H1 (cell line): ENCODE data around the gene CRYM. TPM values are rescaled to one million over a fixed set of nuclear protein-coding genes. Genes with fewer than 3 reads are reported as not detected.
A peak's percentile ranks its signal among the peaks of the same experiment; 100 is the strongest.

Experiments used
- CTCF ChIA-PET: fragments of 300-600 bp; sonication (Branson Sonifier 250); formaldehyde crosslinking; loops from one replicate; lab custom pipeline; 2021; ENCODE audit not compliant: partially characterized antibody; lab: Charles Lee
- POLR2A ChIA-PET: fragments of 300-600 bp; sonication (Branson Sonifier 250); formaldehyde crosslinking; loops from one replicate; lab custom pipeline; 2021; ENCODE audit warnings: inconsistent platforms; ENCODE audit not compliant: partially characterized antibody; lab: Charles Lee
- DNase-seq, 2 experiments: peaks; one replicate each; pipeline versions ENCODE4 v3.0.0 to v3.0.0-alpha.2; 2010 to 2022; ENCODE audit warnings: low spot score in 2 of 2, low read depth in 1 of 2, mixed read lengths in 1 of 2
- FAIRE-seq: peaks from 2 replicates; lab custom pipeline; 2011; peaks lifted over from hg19 to GRCh38; lab: Jason Lieb, UNC
- H2AFZ ChIP-seq: 2 replicates; pipeline ENCODE4 v1.8.1; 2012; ENCODE audit warnings: low read length, inconsistent platforms
- H2AK5ac ChIP-seq: 2 replicates; pipeline ENCODE4 v1.6.1; 2013; ENCODE audit warnings: low read depth, low read length
- H2BK120ac ChIP-seq: replicated peaks from 2 replicates; pipeline ENCODE3; 2013; ENCODE audit warnings: low read depth, low read length, inconsistent platforms
- H2BK12ac ChIP-seq: 2 replicates; pipeline ENCODE4 v1.6.1; 2013; ENCODE audit warnings: low read depth, low read length
- H2BK15ac ChIP-seq: 2 replicates; pipeline ENCODE4 v1.6.1; 2013; ENCODE audit warnings: low read length
- H2BK20ac ChIP-seq: 2 replicates; pipeline ENCODE4 v1.6.1; 2013; ENCODE audit warnings: low read length
- H2BK5ac ChIP-seq: 2 replicates; pipeline ENCODE4 v1.6.1; 2013; ENCODE audit warnings: low read depth, low read length
- H3K14ac ChIP-seq: 2 replicates; pipeline ENCODE4 v1.6.1; 2013; ENCODE audit warnings: inconsistent platforms; ENCODE audit not compliant: insufficient read length
- H3K18ac ChIP-seq: 2 replicates; pipeline ENCODE4 v1.6.1; 2013; ENCODE audit warnings: low read length; ENCODE audit errors: extremely low read depth
- H3K23ac ChIP-seq: 2 replicates; pipeline ENCODE4 v1.6.1; 2013; ENCODE audit warnings: inconsistent platforms; ENCODE audit not compliant: insufficient read length
- H3K23me2 ChIP-seq: 2 replicates; pipeline ENCODE4 v1.6.1; 2013; ENCODE audit warnings: low read depth, low read length
- H3K27ac ChIP-seq: 2 replicates; pipeline ENCODE4 v1.6.1; 2011; ENCODE audit warnings: low read depth, low read length, inconsistent platforms
- H3K27me3 ChIP-seq, 4 experiments: replicated peaks in 1 of 4; 1 replicate in 1 of 4; 2 replicates in 3 of 4; pipeline versions ENCODE4 v1.6.1 to v1.8.1; 2011 to 2013; ENCODE audit warnings: low read length in 3 of 4, mild to moderate bottlenecking in 3 of 4, inconsistent platforms in 2 of 4, mixed read lengths in 2 of 4, moderate library complexity in 1 of 4; ENCODE audit not compliant: control insufficient read depth in 3 of 4, insufficient read depth in 3 of 4; ENCODE audit errors: extremely low read depth in 1 of 4
- H3K36me3 ChIP-seq, 4 experiments: 2 replicates each; pipeline versions ENCODE4 v1.6.1 to v1.8.1; 2011 to 2013; ENCODE audit warnings: mild to moderate bottlenecking in 4 of 4, low read length in 3 of 4, moderate library complexity in 2 of 4, control low read depth in 1 of 4, inconsistent platforms in 1 of 4; ENCODE audit not compliant: insufficient read depth in 4 of 4, control insufficient read depth in 2 of 4
- H3K4ac ChIP-seq: replicated peaks from 2 replicates; pipeline ENCODE3; 2013; ENCODE audit warnings: low read length, low read depth, mixed read lengths, inconsistent platforms; ENCODE audit not compliant: insufficient read length
- H3K4me1 ChIP-seq, 4 experiments: replicated peaks in 1 of 4; 1 replicate in 1 of 4; 2 replicates in 3 of 4; pipeline versions ENCODE4 v1.6.1 to v1.8.1; 2011 to 2013; ENCODE audit warnings: low read length in 3 of 4, inconsistent platforms in 2 of 4, mixed read lengths in 1 of 4; ENCODE audit not compliant: insufficient read depth in 4 of 4, control insufficient read depth in 3 of 4
- H3K4me2 ChIP-seq, 2 experiments: 2 replicates each; pipeline versions ENCODE4 v1.6.1 to v1.8.1; 2011 to 2013; ENCODE audit warnings: low read depth in 2 of 2, low read length in 2 of 2, control low read depth in 1 of 2, inconsistent platforms in 1 of 2, mild to moderate bottlenecking in 1 of 2; ENCODE audit not compliant: insufficient read depth in 1 of 2
- H3K4me3 ChIP-seq, 4 experiments: fragments of 200-600, 300-600 bp in 1 of 4; sonication (generic), shearing (Covaris generic), sonication (Bioruptor Twin) in 1 of 4; 2 replicates each; pipeline versions ENCODE4 v1.5.1 to v1.8.1; 2011 to 2016; ENCODE audit warnings: low read length in 4 of 4, low read depth in 3 of 4, control low read depth in 2 of 4, inconsistent platforms in 2 of 4, mild to moderate bottlenecking in 2 of 4, mixed read lengths in 1 of 4, moderate library complexity in 1 of 4; ENCODE audit not compliant: insufficient read depth in 2 of 4; ENCODE audit errors: extremely low read depth in 1 of 4
- H3K56ac ChIP-seq: replicated peaks from 2 replicates; pipeline ENCODE3; 2013; ENCODE audit warnings: low read depth, mild to moderate bottlenecking, mixed read lengths, low read length, inconsistent platforms; ENCODE audit not compliant: insufficient read length
- H3K79me1 ChIP-seq: 2 replicates; pipeline ENCODE4 v1.6.1; 2013; ENCODE audit warnings: low read depth, low read length, control low read depth
- H3K79me2 ChIP-seq, 2 experiments: 2 replicates each; pipeline versions ENCODE4 v1.6.1 to v1.8.1; 2012 to 2013; ENCODE audit warnings: low read length in 2 of 2, mild to moderate bottlenecking in 2 of 2, inconsistent platforms in 1 of 2; ENCODE audit not compliant: insufficient read depth in 2 of 2, control insufficient read depth in 1 of 2
- H3K9ac ChIP-seq, 4 experiments: replicated peaks in 1 of 4; 1 replicate in 1 of 4; 2 replicates in 3 of 4; pipeline versions ENCODE4 v1.6.1 to v1.8.1; 2011 to 2013; ENCODE audit warnings: low read depth in 3 of 4, low read length in 3 of 4, control low read depth in 2 of 4, mild to moderate bottlenecking in 2 of 4, moderate library complexity in 2 of 4, inconsistent platforms in 1 of 4; ENCODE audit errors: extremely low read depth in 1 of 4
- H3K9me3 ChIP-seq, 2 experiments: 2 replicates each; pipeline versions ENCODE4 v1.6.1 to v1.8.1; 2012 to 2013; ENCODE audit warnings: mild to moderate bottlenecking in 2 of 2, moderate library complexity in 2 of 2, control low read depth in 1 of 2, inconsistent platforms in 1 of 2, low read depth in 1 of 2, low read length in 1 of 2, mixed read lengths in 1 of 2; ENCODE audit not compliant: insufficient read depth in 2 of 2
- H4K20me1 ChIP-seq, 2 experiments: replicated peaks in 1 of 2; 2 replicates each; pipeline versions ENCODE3 to v1.8.1; 2011 to 2013; ENCODE audit warnings: inconsistent platforms in 2 of 2, low read length in 2 of 2, mild to moderate bottlenecking in 1 of 2; ENCODE audit not compliant: insufficient read depth in 2 of 2, control insufficient read depth in 1 of 2
- H4K5ac ChIP-seq: 2 replicates; pipeline ENCODE4 v1.6.1; 2013; ENCODE audit warnings: low read length, low read depth, mixed read lengths, inconsistent platforms; ENCODE audit not compliant: insufficient read length
- H4K8ac ChIP-seq: 2 replicates; pipeline ENCODE4 v1.8.0; 2013; ENCODE audit warnings: mild to moderate bottlenecking, moderate library complexity, low read length, inconsistent platforms; ENCODE audit not compliant: insufficient read depth; ENCODE audit errors: extremely low read depth
- H4K91ac ChIP-seq: replicated peaks from 2 replicates; pipeline ENCODE3; 2013; ENCODE audit warnings: low read length, mixed read lengths, inconsistent platforms; ENCODE audit not compliant: insufficient read length
- EP300 ChIP-seq, 2 experiments: IDR thresholded peaks; 1 replicate in 1 of 2; 2 replicates in 1 of 2; pipeline ENCODE4 v1.6.1; 2011 to 2012; ENCODE audit warnings: low read depth in 2 of 2, low read length in 2 of 2, mild to moderate bottlenecking in 2 of 2, borderline replicate concordance in 1 of 2, inconsistent platforms in 1 of 2, moderate library complexity in 1 of 2
- WGBS, 2 experiments: shearing (Covaris generic) in 1 of 2; methylation state at CpG; one replicate each; pipeline versions ENCODE4 v1.1.6 to v1.1.7; 2013 to 2015; ENCODE audit warnings: low lambda C conversion rate in 2 of 2, mixed read lengths in 2 of 2, inconsistent platforms in 1 of 2, low coverage in 1 of 2, missing lambda C conversion rate in 1 of 2; ENCODE audit not compliant: insufficient replicate concordance in 2 of 2, insufficient coverage in 1 of 2, insufficient read length in 1 of 2; ENCODE audit errors: extremely low coverage in 1 of 2, missing lambda C conversion rate in 1 of 2; 5-methylcytosine and 5-hydroxymethylcytosine counted together
- polyA plus RNA-seq, 7 experiments: library from polyadenylated mRNA; depleted of rRNA in 3 of 7; stranded (reverse) in 5 of 7; unstranded in 2 of 7; fragments of >200 nt in 5 of 7; fragments of 200-250 nt in 2 of 7; gene quantifications; 1 replicate in 5 of 7; 2 replicates in 1 of 7; 4 replicates in 1 of 7; pipeline versions ENCODE4 v1.2.1 to v1.2.3, GENCODE V29; 2011 to 2013; ENCODE audit warnings: missing spikeins in 2 of 7, mixed read lengths in 2 of 7
- total RNA-seq: library from RNA; stranded (reverse); fragmentation: NEBNext Ultra II Directional; extraction: Animal tissue kit (Norgen Biotek cat#: 25700); gene quantifications from 2 replicates; pipeline ENCODE4 v1.2.1, GENCODE V29; 2021

The CRYM gene
- total and polyA plus RNA-seq, 2 of the 8 experiments (the other 6 are each of a cell fraction or from before 2014, with no cell fraction given), result 12.9 to 40.4 TPM

DNA sequence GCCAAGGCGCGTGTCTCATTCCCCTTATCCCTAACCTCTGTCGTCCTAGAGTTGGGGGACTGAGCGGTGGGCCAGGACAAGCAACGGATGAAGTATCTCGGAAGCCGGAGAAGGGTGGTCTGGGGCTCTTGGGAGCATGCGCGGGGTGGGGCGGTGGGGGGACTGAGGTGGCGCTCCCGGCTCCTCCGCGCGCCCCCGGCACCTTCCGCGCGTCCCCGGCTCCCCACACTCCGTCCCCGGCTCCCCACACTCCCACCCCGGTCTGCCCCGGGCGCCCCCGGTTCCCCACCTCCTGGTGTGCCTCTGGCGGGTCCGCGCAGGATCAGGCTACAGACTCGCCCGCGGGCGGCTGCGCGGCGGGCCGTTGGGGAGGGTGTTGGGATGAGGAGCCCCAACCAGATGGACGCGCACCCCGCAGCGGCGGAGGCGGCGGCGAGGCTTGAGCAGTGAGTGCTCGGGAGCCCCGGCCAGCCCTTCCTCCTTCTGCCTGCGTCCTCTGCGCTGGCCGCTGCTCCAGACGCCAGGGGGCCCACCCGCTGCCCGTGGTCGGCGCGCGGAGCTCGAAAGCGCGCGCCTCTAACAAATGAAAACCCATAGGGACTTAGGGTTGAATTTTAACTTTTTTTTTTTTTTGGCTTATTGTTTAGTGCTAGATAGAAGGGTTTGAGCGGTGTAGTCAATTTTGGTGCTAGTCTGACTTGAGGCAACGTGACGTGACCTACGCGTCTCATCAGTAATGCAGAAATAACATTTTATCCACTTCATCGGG is 5.6 kb upstream of the CRYM start:
- Histone ChIP-seq H4K20me1 (no peaks in the 10 kb centered on the region), H3K79me2 (no peaks in the 10 kb centered on the region), H3K4me3 (peak overlapping the region; percentile 53 to 75 (median 67)), H2BK20ac (no peak overlapping the region), H2BK5ac (no peak overlapping the region), H3K4me2 (peak overlapping the region; percentile 60 to 75), H3K36me3 (no peaks in the 10 kb centered on the region), H4K91ac (peak overlapping the region; percentile 52), H3K4ac (no peak overlapping the region), H3K23ac (no peak overlapping the region), H3K79me1 (no peaks in the 10 kb centered on the region), H4K8ac (peak overlapping the region; percentile 62; the same call in 1 of the 2 replicates), H3K56ac (no peak overlapping the region), H2BK120ac (no peak overlapping the region), H3K18ac (no peak overlapping the region; the same call in 1 of the 2 replicates), H2BK15ac (no peak overlapping the region), H3K27me3 (peaks cover 0 to 5% (median 0%) of the 10 kb centered on the region in 4 experiments; a peak in 3 of 7 replicates), H3K14ac (no peak overlapping the region), H2AFZ (no peak overlapping the region), H3K27ac (no peak overlapping the region), H2AK5ac (no peak overlapping the region), H3K9ac (peak overlapping the region in 1 of 4 experiments; percentile 25; a peak in 2 of 7 replicates), H3K9me3 (no peaks in the 10 kb centered on the region), H4K5ac (peak overlapping the region; percentile 64), H2BK12ac (no peak overlapping the region), H3K4me1 (peaks cover 0 to 7% (median 6%) of the 10 kb centered on the region in 4 experiments; a peak in 5 of 7 replicates), H3K23me2 (peaks cover 3% of the 10 kb centered on the region; the same call in 1 of the 2 replicates)
- ChIA-PET CTCF (interaction anchor here (0.7 to 3.9 kb wide), 6 partner anchors 11 to 124 kb away, joined by 3 to 12 read pairs (median 4); no protein-coding TSS in a partner anchor), POLR2A (interaction anchor here (1.0 to 1.5 kb wide), 4 partner anchors 9 to 22 kb away, joined by 3 to 7 read pairs (median 4); no protein-coding TSS in a partner anchor)
- DNase-seq (peak; percentile 41 to 87), FAIRE-seq (no peak)
- WGBS, 2 experiments, result 5% methylated on average over 40 of the region's 67 CpGs; no CpG with 5 or more reads in 1 of the 2 experiments
- TF ChIP-seq EP300 (IDR thresholded peaks at IDR 0.05; ENCODE audit: borderline replicate concordance in 1 of 2, low read depth in 2 of 2, low read length in 2 of 2), result no peak
